ENCODE data around the gene NPC1. TPM values are rescaled to one million over a fixed set of nuclear protein-coding genes. Genes with fewer than 3 reads are reported as not detected.

NPC1 gene
- total RNA-seq, 1 experiment from 2014 or later = 39.6 TPM

- Histone ChIP-seq H4K20me1 (ENCODE audit: insufficient read depth) (no peaks in the 10 kb centered on the region), H3K79me2 (ENCODE audit: low read depth) (peaks cover 9% of the 10 kb centered on the region; the same call in 1 of the 2 replicates), H3K4me3 (no peak overlapping the region), H2AFZ (no peak overlapping the region), H3F3A (ENCODE audit: insufficient read depth, low read depth) (peaks cover 9% of the 10 kb centered on the region; the same call in 1 of the 2 replicates), H3K27ac (no peak overlapping the region), H3K27me3 (ENCODE audit: insufficient read depth, low read depth) (no peaks in the 10 kb centered on the region), H3K9me2 (ENCODE audit: insufficient read depth) (no peaks in the 10 kb centered on the region), H3K4me1 (replicated peaks; ENCODE audit: insufficient read depth) (peaks cover 25% of the 10 kb centered on the region), H3K36me3 (ENCODE audit: low read depth) (peaks cover 8% of the 10 kb centered on the region; the same call in 1 of the 2 replicates), H3K9me3 (ENCODE audit: insufficient read depth, low read depth) (no peaks in the 10 kb centered on the region), H3K4me2 (no peak overlapping the region)
- ChIA-PET CTCF (no interaction called here), POLR2A (ENCODE audit: unreplicated experiment) (no interaction called here)
- no TSS peak for BruUV-seq (replicated peaks)
- TF ChIP-seq, protein P1, sequence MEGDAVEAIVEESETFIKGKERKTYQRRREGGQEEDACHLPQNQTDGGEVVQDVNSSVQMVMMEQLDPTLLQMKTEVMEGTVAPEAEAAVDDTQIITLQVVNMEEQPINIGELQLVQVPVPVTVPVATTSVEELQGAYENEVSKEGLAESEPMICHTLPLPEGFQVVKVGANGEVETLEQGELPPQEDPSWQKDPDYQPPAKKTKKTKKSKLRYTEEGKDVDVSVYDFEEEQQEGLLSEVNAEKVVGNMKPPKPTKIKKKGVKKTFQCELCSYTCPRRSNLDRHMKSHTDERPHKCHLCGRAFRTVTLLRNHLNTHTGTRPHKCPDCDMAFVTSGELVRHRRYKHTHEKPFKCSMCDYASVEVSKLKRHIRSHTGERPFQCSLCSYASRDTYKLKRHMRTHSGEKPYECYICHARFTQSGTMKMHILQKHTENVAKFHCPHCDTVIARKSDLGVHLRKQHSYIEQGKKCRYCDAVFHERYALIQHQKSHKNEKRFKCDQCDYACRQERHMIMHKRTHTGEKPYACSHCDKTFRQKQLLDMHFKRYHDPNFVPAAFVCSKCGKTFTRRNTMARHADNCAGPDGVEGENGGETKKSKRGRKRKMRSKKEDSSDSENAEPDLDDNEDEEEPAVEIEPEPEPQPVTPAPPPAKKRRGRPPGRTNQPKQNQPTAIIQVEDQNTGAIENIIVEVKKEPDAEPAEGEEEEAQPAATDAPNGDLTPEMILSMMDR (conservative IDR thresholded peaks at IDR 0.05) = no peak
- no peak for TF ChIP-seq EZH2 (IDR thresholded peaks at IDR 0.05; ENCODE audit: low read depth)
- DNase-seq = no peak
- intact Hi-C loops (cut with micrococcal nuclease; ENCODE audit: unreplicated experiment) = no loop called here
Measured at GRCh38 chr18:23572570-23572969, 13.7 kb downstream of the NPC1 start.

- Histone ChIP-seq H3K79me2 (ENCODE audit: low read depth) (peaks cover 9% of the 10 kb centered on the region; the same call in 1 of the 2 replicates), H3K9me3 (ENCODE audit: insufficient read depth, low read depth) (no peaks in the 10 kb centered on the region), H3K9me2 (ENCODE audit: insufficient read depth) (no peaks in the 10 kb centered on the region), H4K20me1 (ENCODE audit: insufficient read depth) (no peaks in the 10 kb centered on the region), H3K27me3 (ENCODE audit: insufficient read depth, low read depth) (no peaks in the 10 kb centered on the region), H3K4me2 (no peak overlapping the region), H2AFZ (no peak overlapping the region), H3K4me3 (no peak overlapping the region), H3K36me3 (ENCODE audit: low read depth) (peaks cover 13% of the 10 kb centered on the region; the same call in 1 of the 2 replicates), H3K4me1 (replicated peaks; ENCODE audit: insufficient read depth) (peaks cover 25% of the 10 kb centered on the region), H3K27ac (no peak overlapping the region), H3F3A (ENCODE audit: insufficient read depth, low read depth) (peaks cover 9% of the 10 kb centered on the region; the same call in 1 of the 2 replicates)
- TF ChIP-seq, protein P1 (conservative IDR thresholded peaks at IDR 0.05) = no peak
- TF ChIP-seq EZH2 (IDR thresholded peaks at IDR 0.05; ENCODE audit: low read depth) = no peak
- intact Hi-C loops (cut with micrococcal nuclease; ENCODE audit: unreplicated experiment) = no loop called here
- DNase-seq = no peak
- POLR2A ChIA-PET (ENCODE audit: unreplicated experiment) = no interaction called here
- BruUV-seq (replicated peaks) = no TSS peak
- CTCF ChIA-PET = no interaction called here
Measured at GRCh38 chr18:23572012-23572411, 14.3 kb downstream of the NPC1 start.

- DNase-seq = no peak
- POLR2A ChIA-PET (ENCODE audit: unreplicated experiment) = no interaction called here
- H2AFZ ChIP-seq = no peak overlapping the region
- H3K4me3 ChIP-seq = no peak overlapping the region
- CTCF ChIA-PET = no interaction called here
- no peak for TF ChIP-seq EZH2 (IDR thresholded peaks at IDR 0.05; ENCODE audit: low read depth)
- TF ChIP-seq, protein P1 (conservative IDR thresholded peaks at IDR 0.05) = no peak
- H3K4me1 ChIP-seq (replicated peaks; ENCODE audit: insufficient read depth) = peaks cover 25% of the 10 kb centered on the region
- H3F3A ChIP-seq (ENCODE audit: insufficient read depth, low read depth) = peaks cover 9% of the 10 kb centered on the region; the same call in 1 of the 2 replicates
- peaks cover 9% of the 10 kb centered on the region; the same call in 1 of the 2 replicates for H3K79me2 ChIP-seq (ENCODE audit: low read depth)
- no peaks in the 10 kb centered on the region for H4K20me1 ChIP-seq (ENCODE audit: insufficient read depth)
- peaks cover 14% of the 10 kb centered on the region; the same call in 1 of the 2 replicates for H3K36me3 ChIP-seq (ENCODE audit: low read depth)
- H3K4me2 ChIP-seq = no peak overlapping the region
- BruUV-seq (replicated peaks) = no TSS peak
- no peak overlapping the region for H3K27ac ChIP-seq
- no peaks in the 10 kb centered on the region for H3K9me3 ChIP-seq (ENCODE audit: insufficient read depth, low read depth)
- H3K9me2 ChIP-seq (ENCODE audit: insufficient read depth) = no peaks in the 10 kb centered on the region
- intact Hi-C loops (cut with micrococcal nuclease; ENCODE audit: unreplicated experiment) = no loop called here
- H3K27me3 ChIP-seq (ENCODE audit: insufficient read depth, low read depth) = no peaks in the 10 kb centered on the region
Measured at GRCh38 chr18:23570912-23571504, 15.3 kb downstream of the NPC1 start.

All from PC-9 (cell line).